HCT116 (cell line): ENCODE measurements around the gene FAM110A. TPM values are rescaled to one million over a fixed set of nuclear protein-coding genes. Genes with fewer than 3 reads are reported as not detected.
"Not testable (repeated sequence)": the region's sequence is repeated elsewhere in the genome, so short reads cannot be mapped to it uniquely, and the experiment has no call there.

Source experiments
- ATAC-seq: fragments of 200-7000 bp; cut with Tn5 transposase; 2 replicates; pipeline ENCODE4 v1.9.1; 2020; ENCODE audit warnings: mild to moderate bottlenecking, moderate library complexity
- BruUV-seq: library from RNA; stranded (reverse); fragments of 400-500 nt; replicated peaks from 2 replicates; lab custom pipeline; 2021; lab: Mats Ljungman, UMichigan
- CTCF ChIA-PET: fragments of 300-600 bp; sonication (Branson Sonifier 250); formaldehyde crosslinking; loops from one replicate; lab custom pipeline; 2021; ENCODE audit warnings: antibody characterized with exemption; lab: Charles Lee
- POLR2A ChIA-PET: fragments of 300-600, 350-600 bp; sonication (Branson Sonifier 250); formaldehyde crosslinking; loops from one replicate; lab custom pipeline; 2021; ENCODE audit warnings: antibody characterized with exemption; lab: Charles Lee
- RAD21 ChIA-PET, 2 experiments: fragments of 300-600 bp; sonication (Branson Sonifier 250); formaldehyde crosslinking; loops; one replicate each; lab custom pipeline; 2023; ENCODE audit warnings: low total read pairs in 2 of 2; ENCODE audit not compliant: uncharacterized antibody in 2 of 2, unreplicated experiment in 2 of 2, low non-redundant PET in 1 of 2; lab: Charles Lee
- DNase-seq: peaks from one replicate; pipeline ENCODE4 v3.0.0-alpha.2; 2010; ENCODE audit warnings: low read depth, low spot score
- H2AFZ ChIP-seq: fragments of 200-600 bp; shearing (Covaris generic), sonication (generic); 2 replicates; pipeline ENCODE4 v1.6.1; 2017; ENCODE audit warnings: low read depth, mixed run types, mixed read lengths, antibody characterized with exemption, low read length; ENCODE audit not compliant: poor library complexity, severe bottlenecking
- H3K27ac ChIP-seq: 2 replicates; pipeline ENCODE4 v1.5.1; 2012; ENCODE audit warnings: low read depth, low read length
- H3K27me3 ChIP-seq: fragments of 200-600 bp; sonication (generic); 2 replicates; pipeline ENCODE4 v1.6.1; 2016; ENCODE audit warnings: mixed run types, low read length, mixed read lengths; ENCODE audit not compliant: insufficient read depth
- H3K36me3 ChIP-seq, 2 experiments: fragments of 200-500 bp in 1 of 2; fragments of 200-600 bp in 1 of 2; sonication (Bioruptor generic) in 1 of 2; sonication (generic) in 1 of 2; 2 replicates each; pipeline versions ENCODE4 v1.5.1 to v1.6.1; 2014 to 2016; ENCODE audit warnings: low read length in 2 of 2, inconsistent platforms in 1 of 2, mixed read lengths in 1 of 2, mixed run types in 1 of 2; ENCODE audit not compliant: insufficient read depth in 2 of 2, control insufficient read depth in 1 of 2
- H3K4me1 ChIP-seq, 2 experiments: fragments of 200-600 bp in 1 of 2; sonication (generic) in 1 of 2; 2 replicates each; pipeline versions ENCODE4 v1.5.1 to v1.6.1; 2012 to 2017; ENCODE audit warnings: low read length in 2 of 2, inconsistent platforms in 1 of 2, mild to moderate bottlenecking in 1 of 2, mixed read lengths in 1 of 2, mixed run types in 1 of 2, moderate library complexity in 1 of 2; ENCODE audit not compliant: insufficient read depth in 2 of 2, control insufficient read depth in 1 of 2
- H3K4me2 ChIP-seq: fragments of 200-600 bp; sonication (generic); 2 replicates; pipeline ENCODE4 v1.6.1; 2017; ENCODE audit warnings: mixed run types, low read length, mixed read lengths
- H3K4me3 ChIP-seq, 2 experiments: fragments of 200-600 bp in 1 of 2; sonication (generic) in 1 of 2; replicated peaks in 1 of 2; 2 replicates each; pipeline ENCODE4 v1.5.1; 2011 to 2016; ENCODE audit warnings: low read length in 2 of 2, control low read depth in 1 of 2, low read depth in 1 of 2, mild to moderate bottlenecking in 1 of 2, mixed read lengths in 1 of 2, mixed run types in 1 of 2
- H3K79me2 ChIP-seq: fragments of 200-600 bp; sonication (generic); 2 replicates; pipeline ENCODE4 v1.6.1; 2017; ENCODE audit warnings: mild to moderate bottlenecking, mixed run types, low read length, moderate library complexity, mixed read lengths; ENCODE audit not compliant: insufficient read depth
- H3K9ac ChIP-seq: fragments of 200-600 bp; sonication (generic); 2 replicates; pipeline ENCODE4 v1.6.1; 2016; ENCODE audit warnings: low read length, mixed read lengths
- H3K9me2 ChIP-seq: fragments of 200-600 bp; sonication (generic), shearing (Covaris generic); 2 replicates; pipeline ENCODE4 v1.6.1; 2017; ENCODE audit warnings: mixed run types, mild to moderate bottlenecking, moderate library complexity; ENCODE audit not compliant: insufficient read depth
- H3K9me3 ChIP-seq, 2 experiments: fragments of 200-500 bp in 1 of 2; fragments of 200-600 bp in 1 of 2; sonication (Bioruptor generic) in 1 of 2; sonication (generic) in 1 of 2; 2 replicates each; pipeline ENCODE4 v1.6.1; 2014 to 2017; ENCODE audit warnings: low read length in 2 of 2, mixed read lengths in 2 of 2, inconsistent platforms in 1 of 2, low read depth in 1 of 2, mild to moderate bottlenecking in 1 of 2, mixed run types in 1 of 2, moderate library complexity in 1 of 2; ENCODE audit not compliant: control insufficient read depth in 1 of 2, insufficient read depth in 1 of 2
- H4K20me1 ChIP-seq: fragments of 200-600 bp; sonication (generic), shearing (Covaris generic); 2 replicates; pipeline ENCODE4 v1.6.1; 2017; ENCODE audit warnings: mixed run types, mild to moderate bottlenecking, moderate library complexity; ENCODE audit not compliant: insufficient read depth
- CBX3 ChIP-seq: IDR thresholded peaks from 2 replicates; pipeline ENCODE4 v1.6.1; 2012; ENCODE audit warnings: low read depth
- ELF1 ChIP-seq: IDR thresholded peaks from 2 replicates; pipeline ENCODE4 v1.6.1; 2012; ENCODE audit warnings: low read depth, borderline replicate concordance
- EZH2 ChIP-seq: fragments of 200-600 bp; sonication (generic); IDR thresholded peaks from 2 replicates; pipeline ENCODE4 v1.6.1; 2017; ENCODE audit warnings: antibody characterized with exemption, mixed run types
- EZH2phosphoT487 ChIP-seq: fragments of 200-600 bp; IDR thresholded peaks from 2 replicates; pipeline ENCODE4 v1.6.1; 2018; ENCODE audit warnings: antibody characterized with exemption, borderline replicate concordance
- FOSL1 ChIP-seq: IDR thresholded peaks from 2 replicates; pipeline ENCODE4 v1.6.1; 2012; ENCODE audit warnings: low read depth
- JUND ChIP-seq: IDR thresholded peaks from 2 replicates; pipeline ENCODE4 v1.6.1; 2012
- POLR2AphosphoS5 ChIP-seq: IDR thresholded peaks from 2 replicates; pipeline ENCODE4 v1.6.1; 2011; ENCODE audit warnings: mild to moderate bottlenecking, low read depth, low read length, moderate library complexity
- SP1 ChIP-seq: IDR thresholded peaks from 2 replicates; pipeline ENCODE4 v1.6.1; 2012; ENCODE audit warnings: low read depth
- SRF ChIP-seq: IDR thresholded peaks from 2 replicates; pipeline ENCODE4 v1.6.1; 2012; ENCODE audit warnings: low read depth
- TCF7L2 ChIP-seq: IDR thresholded peaks from 2 replicates; pipeline ENCODE4 v1.7.0; 2011; ENCODE audit warnings: borderline replicate concordance, inconsistent platforms; ENCODE audit not compliant: insufficient read depth, insufficient read length; ENCODE audit errors: extremely low read depth
- ZFX ChIP-seq: fragments of 450-650 bp; IDR thresholded peaks from 2 replicates; pipeline ENCODE4 v1.6.1; 2017
- intact Hi-C: fragments of 100-400 bp; cut with micrococcal nuclease; formaldehyde crosslinking; loops from 2 replicates; pipeline ENCODE4 v1.10.0; 2022
- total RNA-seq: library from RNA; stranded (reverse); gene quantifications from one replicate; pipeline ENCODE4 v1.2.1, GENCODE V29; 2021; ENCODE audit not compliant: unreplicated experiment
- TF ChIP-seq, protein P1 (sequence below): IDR thresholded peaks from 2 replicates; pipeline ENCODE4 v1.6.1; 2011; ENCODE audit warnings: mild to moderate bottlenecking, low read length, moderate library complexity; ENCODE audit not compliant: insufficient replicate concordance; ENCODE audit errors: extremely low read depth

Gene FAM110A
- total RNA-seq, 1 experiment from 2014 or later, result 26.4 TPM

DNA sequence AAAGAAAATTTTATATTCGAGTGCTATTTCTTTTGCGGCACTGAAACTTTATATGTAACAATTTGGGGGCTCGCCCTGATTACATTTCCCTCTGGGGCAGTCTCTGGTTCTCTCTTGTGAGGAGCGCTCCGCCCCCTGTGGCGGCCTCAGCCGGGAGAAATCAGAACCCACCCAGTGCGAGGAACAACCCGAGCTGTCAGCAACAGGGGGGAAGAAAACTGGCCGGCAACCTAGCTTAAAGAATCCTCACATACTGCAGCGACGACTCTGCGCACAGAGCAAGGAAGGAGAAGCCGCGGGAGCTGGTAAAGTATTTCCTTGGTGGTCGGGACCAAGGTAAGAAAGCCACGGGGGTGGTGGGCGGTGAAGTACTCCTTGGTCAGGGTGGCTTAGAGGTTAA lies 41.3 kb upstream of the FAM110A start:
- no TSS peak for BruUV-seq
- Histone ChIP-seq H3K9me3 (no peaks in the 10 kb centered on the region), H3K36me3 (no peaks in the 10 kb centered on the region), H2AFZ (no peak overlapping the region), H3K9ac (no peak overlapping the region), H3K4me3 (no peak overlapping the region)
- intact Hi-C loops, result no loop called here
- ATAC-seq, result no peak
- TF ChIP-seq ZFX (no peak), ELF1 (no peak), FOSL1 (no peak), CBX3 (no peak), SP1 (no peak), JUND (no peak)
- TF ChIP-seq, all 23 proteins: peak for 0
- Histone ChIP-seq H3K4me2 (no peak overlapping the region), H3K27ac (no peak overlapping the region), H3K79me2 (no peaks in the 10 kb centered on the region), H3K27me3 (no peaks in the 10 kb centered on the region), H3K9me2 (no peaks in the 10 kb centered on the region), H4K20me1 (no peaks in the 10 kb centered on the region), H3K4me1 (no peaks in the 10 kb centered on the region)
- POLR2A ChIA-PET, result no interaction called here
- CTCF ChIA-PET, result no interaction called here
- RAD21 ChIA-PET, result no interaction called here
- no peak for DNase-seq

DNA sequence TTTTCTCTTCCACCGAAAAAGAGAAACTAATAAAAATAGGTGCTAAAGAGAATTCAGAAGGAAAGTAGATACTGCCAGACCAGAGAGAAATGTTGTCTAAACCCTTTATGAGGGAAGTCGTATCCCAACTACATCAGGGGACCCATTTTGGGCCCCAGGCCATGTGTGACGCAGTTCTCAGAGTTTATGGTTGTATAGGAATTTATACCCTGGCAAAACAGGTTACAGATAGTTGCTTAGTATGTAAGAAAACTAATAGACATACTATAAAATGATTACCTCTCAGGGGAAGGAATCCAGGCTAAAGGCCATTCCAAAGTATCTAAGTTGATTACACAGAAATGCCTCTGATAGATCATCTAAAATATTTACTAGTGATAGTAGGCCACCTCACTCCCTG lies 36.6 kb upstream of the FAM110A start:
- Histone ChIP-seq H4K20me1 (no peaks in the 10 kb centered on the region), H3K79me2 (no peaks in the 10 kb centered on the region), H3K4me3 (no peak overlapping the region), H3K9ac (no peak overlapping the region), H3K36me3 (no peaks in the 10 kb centered on the region), H3K4me1 (no peaks in the 10 kb centered on the region), H3K9me2 (no peaks in the 10 kb centered on the region), H2AFZ (no peak overlapping the region), H3K4me2 (no peak overlapping the region), H3K9me3 (no peaks in the 10 kb centered on the region), H3K27ac (no peak overlapping the region), H3K27me3 (no peaks in the 10 kb centered on the region)
- no TSS peak for BruUV-seq
- no peak for DNase-seq
- CTCF ChIA-PET, result no interaction called here
- RAD21 ChIA-PET, result no interaction called here
- ATAC-seq, result no peak
- TF ChIP-seq, protein P1, sequence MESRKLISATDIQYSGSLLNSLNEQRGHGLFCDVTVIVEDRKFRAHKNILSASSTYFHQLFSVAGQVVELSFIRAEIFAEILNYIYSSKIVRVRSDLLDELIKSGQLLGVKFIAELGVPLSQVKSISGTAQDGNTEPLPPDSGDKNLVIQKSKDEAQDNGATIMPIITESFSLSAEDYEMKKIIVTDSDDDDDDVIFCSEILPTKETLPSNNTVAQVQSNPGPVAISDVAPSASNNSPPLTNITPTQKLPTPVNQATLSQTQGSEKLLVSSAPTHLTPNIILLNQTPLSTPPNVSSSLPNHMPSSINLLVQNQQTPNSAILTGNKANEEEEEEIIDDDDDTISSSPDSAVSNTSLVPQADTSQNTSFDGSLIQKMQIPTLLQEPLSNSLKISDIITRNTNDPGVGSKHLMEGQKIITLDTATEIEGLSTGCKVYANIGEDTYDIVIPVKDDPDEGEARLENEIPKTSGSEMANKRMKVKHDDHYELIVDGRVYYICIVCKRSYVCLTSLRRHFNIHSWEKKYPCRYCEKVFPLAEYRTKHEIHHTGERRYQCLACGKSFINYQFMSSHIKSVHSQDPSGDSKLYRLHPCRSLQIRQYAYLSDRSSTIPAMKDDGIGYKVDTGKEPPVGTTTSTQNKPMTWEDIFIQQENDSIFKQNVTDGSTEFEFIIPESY, result no peak
- TF ChIP-seq EZH2phosphoT487, result no peak
- TF ChIP-seq POLR2AphosphoS5, result no peak
- no peak for TF ChIP-seq CBX3
- no peak for TF ChIP-seq SRF
- TF ChIP-seq EZH2, result no peak
- no peak for TF ChIP-seq TCF7L2
- POLR2A ChIA-PET, result no interaction called here
- intact Hi-C loops, result no loop called here

DNA sequence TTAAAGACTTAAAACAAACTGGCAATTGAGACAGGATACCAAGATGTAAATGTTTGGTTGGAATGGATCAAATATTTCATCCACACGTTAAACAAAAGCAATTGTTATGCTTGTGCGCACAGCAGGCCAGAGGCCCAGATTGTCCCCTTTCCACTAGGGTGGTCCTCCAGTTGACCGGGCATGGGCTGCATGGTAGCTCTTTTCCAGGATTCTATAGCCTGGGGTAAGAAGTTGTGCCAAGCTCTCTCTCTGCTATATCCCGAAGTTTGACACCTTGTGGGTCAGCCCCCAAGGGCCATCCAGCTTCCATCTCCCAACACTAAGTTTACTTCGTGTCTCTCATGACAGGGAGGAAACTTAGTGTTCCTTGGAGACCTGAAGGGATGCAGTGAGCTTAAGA lies 34.8 kb upstream of the FAM110A start:
- H3K27ac ChIP-seq, H3K4me1 ChIP-seq, H3K9me2 ChIP-seq, CTCF ChIA-PET, H3K9ac ChIP-seq, ATAC-seq, POLR2A ChIA-PET, H3K36me3 ChIP-seq, H3K4me3 ChIP-seq, DNase-seq, H2AFZ ChIP-seq, RAD21 ChIA-PET, intact Hi-C loops, H4K20me1 ChIP-seq, H3K27me3 ChIP-seq, BruUV-seq, H3K4me2 ChIP-seq, H3K79me2 ChIP-seq, H3K9me3 ChIP-seq: not testable (repeated sequence)
